ENCODE measurements around the gene RALGPS2. TPM values are rescaled to one million over a fixed set of nuclear protein-coding genes. Genes with fewer than 3 reads are reported as not detected.

The RALGPS2 gene
- polyA plus RNA-seq, 3 donors, result 2.0 to 4.2 (median 2.3) TPM

DNA sequence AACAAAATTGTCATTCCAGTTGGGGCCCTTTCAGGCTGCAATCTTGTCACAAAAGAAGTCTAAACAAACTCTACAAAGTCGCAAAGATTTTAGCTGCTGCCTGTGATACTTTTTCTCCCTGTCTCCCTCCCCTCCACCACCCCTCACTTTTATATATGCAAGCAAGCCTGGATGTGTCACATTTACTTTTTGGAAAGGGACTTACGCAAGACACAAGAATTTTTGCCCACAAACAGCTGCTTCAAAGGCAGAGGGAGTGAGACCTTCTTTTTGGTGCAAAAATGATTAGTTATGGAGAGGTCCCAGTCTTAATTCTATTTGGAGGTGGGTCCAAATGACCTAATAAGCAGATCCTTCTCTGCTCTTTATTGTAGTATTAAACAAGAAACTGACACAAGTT is 22.9 kb upstream of the RALGPS2 start:
- no peaks in the 10 kb centered on the region for H3K9me3 Mint-ChIP-seq
- Histone ChIP-seq H4K20me1 (ENCODE audit: insufficient read depth, low read length) (no peaks in the 10 kb centered on the region), H3K27me3 (ENCODE audit: control insufficient read depth in 2 of 2, insufficient read depth in 2 of 2, low read length in 2 of 2) (no peaks in the 10 kb centered on the region), H3K4me1 (ENCODE audit: control insufficient read depth in 1 of 2, insufficient read depth in 2 of 2, low read length in 2 of 2) (no peaks in the 10 kb centered on the region), H3K79me2 (ENCODE audit: insufficient read depth, low read length) (no peaks in the 10 kb centered on the region), H3K36me3 (replicated peaks in 1 of 2; ENCODE audit: control insufficient read depth in 1 of 2, insufficient read depth in 2 of 2, low read length in 2 of 2) (no peaks in the 10 kb centered on the region), H3K27ac (ENCODE audit: low read depth in 1 of 2, low read length in 2 of 2) (no peak overlapping the region), H3K9me3 (replicated peaks in 1 of 2; ENCODE audit: control insufficient read depth in 1 of 2, insufficient read depth in 1 of 2, low read length in 2 of 2) (no peaks in the 10 kb centered on the region), H2AFZ (ENCODE audit: insufficient read depth, low read depth, low read length, poor library complexity, severe bottlenecking) (no peak overlapping the region), H3K9ac (ENCODE audit: insufficient read depth, low read length, poor library complexity, severe bottlenecking) (no peak overlapping the region), H3K4me2 (replicated peaks; ENCODE audit: extremely low read depth, low read length, poor library complexity, severe bottlenecking) (no peak overlapping the region), H3K4me3 (replicated peaks in 1 of 3; ENCODE audit: low read depth in 2 of 3, low read length in 3 of 3) (no peak overlapping the region)
- no peak overlapping the region for H3K27ac Mint-ChIP-seq
- intact Hi-C loops (cut with micrococcal nuclease), result no loop called here
- 100% methylated on average over 1 of the region's 2 CpGs for WGBS (ENCODE audit: insufficient coverage)
- H3K4me3 Mint-ChIP-seq, result no peak overlapping the region
- peaks cover 3% of the 10 kb centered on the region for H3K4me1 Mint-ChIP-seq
- H3K36me3 Mint-ChIP-seq, result no peaks in the 10 kb centered on the region
- DNase-seq, result no peak
- peaks cover 0 to 2% (median 0%) of the 10 kb centered on the region in 3 donors for H3K27me3 Mint-ChIP-seq (ENCODE audit: low read depth in 3 of 3)
- TF ChIP-seq, protein P1, sequence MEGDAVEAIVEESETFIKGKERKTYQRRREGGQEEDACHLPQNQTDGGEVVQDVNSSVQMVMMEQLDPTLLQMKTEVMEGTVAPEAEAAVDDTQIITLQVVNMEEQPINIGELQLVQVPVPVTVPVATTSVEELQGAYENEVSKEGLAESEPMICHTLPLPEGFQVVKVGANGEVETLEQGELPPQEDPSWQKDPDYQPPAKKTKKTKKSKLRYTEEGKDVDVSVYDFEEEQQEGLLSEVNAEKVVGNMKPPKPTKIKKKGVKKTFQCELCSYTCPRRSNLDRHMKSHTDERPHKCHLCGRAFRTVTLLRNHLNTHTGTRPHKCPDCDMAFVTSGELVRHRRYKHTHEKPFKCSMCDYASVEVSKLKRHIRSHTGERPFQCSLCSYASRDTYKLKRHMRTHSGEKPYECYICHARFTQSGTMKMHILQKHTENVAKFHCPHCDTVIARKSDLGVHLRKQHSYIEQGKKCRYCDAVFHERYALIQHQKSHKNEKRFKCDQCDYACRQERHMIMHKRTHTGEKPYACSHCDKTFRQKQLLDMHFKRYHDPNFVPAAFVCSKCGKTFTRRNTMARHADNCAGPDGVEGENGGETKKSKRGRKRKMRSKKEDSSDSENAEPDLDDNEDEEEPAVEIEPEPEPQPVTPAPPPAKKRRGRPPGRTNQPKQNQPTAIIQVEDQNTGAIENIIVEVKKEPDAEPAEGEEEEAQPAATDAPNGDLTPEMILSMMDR (IDR thresholded peaks at IDR 0.05), result no peak

DNA sequence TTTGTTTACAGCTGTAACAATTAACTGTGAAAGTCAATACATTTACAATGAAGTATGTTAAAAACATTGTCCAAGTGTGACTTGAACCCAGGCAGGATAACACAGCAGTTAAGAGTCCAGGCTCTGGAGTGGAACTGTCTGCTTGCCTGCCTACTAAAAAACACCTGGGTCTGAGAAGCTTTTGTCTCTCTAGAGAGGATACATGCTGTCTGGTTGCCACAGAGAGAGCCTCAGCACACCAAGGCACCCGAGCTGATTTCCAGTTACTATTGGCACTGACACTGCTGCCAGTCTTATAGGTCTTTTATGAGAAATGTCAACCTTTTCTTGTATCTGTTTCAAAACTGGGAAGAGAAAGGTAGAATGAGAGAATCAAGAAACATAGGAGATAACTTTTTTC is 20.2 kb upstream of the RALGPS2 start:
- no peaks in the 10 kb centered on the region for H4K20me1 ChIP-seq (ENCODE audit: insufficient read depth, low read length)
- no peaks in the 10 kb centered on the region for H3K9me3 Mint-ChIP-seq
- H3K4me3 ChIP-seq (replicated peaks in 1 of 3; ENCODE audit: low read depth in 2 of 3, low read length in 3 of 3), result no peak overlapping the region
- no peaks in the 10 kb centered on the region for H3K9me3 ChIP-seq (replicated peaks in 1 of 2; ENCODE audit: control insufficient read depth in 1 of 2, insufficient read depth in 1 of 2, low read length in 2 of 2)
- H3K36me3 ChIP-seq (replicated peaks in 1 of 2; ENCODE audit: control insufficient read depth in 1 of 2, insufficient read depth in 2 of 2, low read length in 2 of 2), result no peaks in the 10 kb centered on the region
- 71% methylated on average over 1 of the region's 1 CpG for WGBS (ENCODE audit: insufficient coverage)
- no peak overlapping the region for H3K4me3 Mint-ChIP-seq
- peaks cover 0 to 3% (median 0%) of the 10 kb centered on the region in 3 donors for H3K27me3 Mint-ChIP-seq (ENCODE audit: low read depth in 3 of 3)
- no peak for DNase-seq
- H3K36me3 Mint-ChIP-seq, result no peaks in the 10 kb centered on the region
- H3K9ac ChIP-seq (ENCODE audit: insufficient read depth, low read length, poor library complexity, severe bottlenecking), result no peak overlapping the region
- no peak overlapping the region for H3K4me2 ChIP-seq (replicated peaks; ENCODE audit: extremely low read depth, low read length, poor library complexity, severe bottlenecking)
- H2AFZ ChIP-seq (ENCODE audit: insufficient read depth, low read depth, low read length, poor library complexity, severe bottlenecking), result no peak overlapping the region
- intact Hi-C loops (cut with micrococcal nuclease), result no loop called here
- no peak overlapping the region for H3K27ac ChIP-seq (ENCODE audit: low read depth in 1 of 2, low read length in 2 of 2)
- no peak overlapping the region for H3K27ac Mint-ChIP-seq
- TF ChIP-seq, protein P1 (IDR thresholded peaks at IDR 0.05), result no peak
- H3K4me1 ChIP-seq (ENCODE audit: control insufficient read depth in 1 of 2, insufficient read depth in 2 of 2, low read length in 2 of 2), result no peaks in the 10 kb centered on the region
- H3K27me3 ChIP-seq (ENCODE audit: control insufficient read depth in 2 of 2, insufficient read depth in 2 of 2, low read length in 2 of 2), result no peaks in the 10 kb centered on the region
- no peaks in the 10 kb centered on the region for H3K79me2 ChIP-seq (ENCODE audit: insufficient read depth, low read length)
- peaks cover 3% of the 10 kb centered on the region for H3K4me1 Mint-ChIP-seq
